SK-N-SH treated with all-trans-retinoic acid at 6 μM for 48 hours (cell line): ENCODE measurements around the gene CTBP2.

Experiments used
- ATAC-seq: fragments of 200-7000 bp; cut with Tn5 transposase; 3 replicates; pipeline ENCODE4 v1.9.1; 2020; ENCODE audit warnings: mild to moderate bottlenecking, moderate library complexity
- ARNTL ChIP-seq: fragments of 450-650 bp; formaldehyde crosslinking; IDR thresholded peaks from 2 replicates; pipeline ENCODE4 v1.5.0; 2020; ENCODE audit warnings: low read depth, mild to moderate bottlenecking, moderate library complexity, borderline replicate concordance
- BACH2 ChIP-seq: fragments of 250-450 bp; sonication (Bioruptor Pico); IDR thresholded peaks from 2 replicates; pipeline ENCODE4 v1.9.0; 2021; ENCODE audit warnings: mild to moderate bottlenecking, borderline replicate concordance
- CREB5 ChIP-seq: fragments of 250-450 bp; sonication (Bioruptor Pico); IDR thresholded peaks from 2 replicates; pipeline ENCODE4 v1.5.1; 2020; ENCODE audit warnings: low read depth, mild to moderate bottlenecking, moderate library complexity
- CSDC2 ChIP-seq: fragments of 250-450 bp; sonication (Bioruptor Pico); IDR thresholded peaks from 2 replicates; pipeline ENCODE4 v1.5.0; 2020; ENCODE audit warnings: mild to moderate bottlenecking, moderate library complexity
- CSRNP3 ChIP-seq: fragments of 250-450 bp; sonication (Bioruptor Pico); IDR thresholded peaks from 2 replicates; pipeline ENCODE4 v1.5.1; 2021; ENCODE audit warnings: mild to moderate bottlenecking, moderate library complexity
- GLIS3 ChIP-seq: fragments of 250-450 bp; sonication (Bioruptor Pico); IDR thresholded peaks from 2 replicates; pipeline ENCODE4 v1.5.0; 2020; ENCODE audit warnings: mild to moderate bottlenecking, moderate library complexity
- ISL1 ChIP-seq: fragments of 250-450 bp; sonication (Bioruptor Pico); IDR thresholded peaks from 2 replicates; pipeline ENCODE4 v2.1.2; 2022; ENCODE audit warnings: mild to moderate bottlenecking, moderate library complexity
- OSR1 ChIP-seq: fragments of 250-450 bp; sonication (Bioruptor Pico); IDR thresholded peaks from 2 replicates; pipeline ENCODE4 v1.8.0; 2022; ENCODE audit warnings: moderate library complexity, mild to moderate bottlenecking, inconsistent platforms
- PATZ1 ChIP-seq: fragments of 250-450 bp; sonication (Bioruptor Pico); IDR thresholded peaks from 2 replicates; pipeline ENCODE4 v1.8.0; 2020; ENCODE audit warnings: mild to moderate bottlenecking, moderate library complexity, borderline replicate concordance
- POU6F1 ChIP-seq: fragments of 250-450 bp; sonication (Bioruptor Pico); IDR thresholded peaks from 2 replicates; pipeline ENCODE4 v1.8.0; 2021; ENCODE audit warnings: low read depth, mild to moderate bottlenecking, moderate library complexity, borderline replicate concordance
- PPARA ChIP-seq: fragments of 250-450 bp; sonication (Bioruptor Pico); IDR thresholded peaks from 2 replicates; pipeline ENCODE4 v1.5.0; 2020; ENCODE audit warnings: mild to moderate bottlenecking, borderline replicate concordance
- RARB ChIP-seq: fragments of 250-450 bp; sonication (Bioruptor Pico); IDR thresholded peaks from 2 replicates; pipeline ENCODE4 v1.8.0; 2021; ENCODE audit warnings: mild to moderate bottlenecking, moderate library complexity
- SNAI2 ChIP-seq: fragments of 250-450 bp; sonication (Bioruptor Pico); IDR thresholded peaks from 2 replicates; pipeline ENCODE4 v1.5.0; 2020; ENCODE audit warnings: mild to moderate bottlenecking, moderate library complexity
- TCF4 ChIP-seq: fragments of 250-450 bp; sonication (Bioruptor Pico); IDR thresholded peaks from 2 replicates; pipeline ENCODE4 v1.8.0; 2021; ENCODE audit warnings: mild to moderate bottlenecking, moderate library complexity, borderline replicate concordance
- TOX ChIP-seq: fragments of 250-450 bp; sonication (Bioruptor Pico); IDR thresholded peaks from 2 replicates; pipeline ENCODE4 v1.8.0; 2021; ENCODE audit warnings: mild to moderate bottlenecking, moderate library complexity, borderline replicate concordance
- TSHZ2 ChIP-seq: fragments of 250-450 bp; sonication (Bioruptor Pico); IDR thresholded peaks from 2 replicates; pipeline ENCODE4 v1.5.0; 2020; ENCODE audit warnings: mild to moderate bottlenecking, moderate library complexity
- ZC3H10 ChIP-seq: fragments of 250-450 bp; sonication (Bioruptor Pico); IDR thresholded peaks from 2 replicates; pipeline ENCODE4 v1.5.1; 2021; ENCODE audit warnings: mild to moderate bottlenecking, moderate library complexity
- ZFP3 ChIP-seq: fragments of 250-450 bp; sonication (Bioruptor Pico); IDR thresholded peaks from 2 replicates; pipeline ENCODE4 v1.5.0; 2020; ENCODE audit warnings: mild to moderate bottlenecking, moderate library complexity
- ZFP30 ChIP-seq: fragments of 450-650 bp; formaldehyde crosslinking; IDR thresholded peaks from 2 replicates; pipeline ENCODE4 v1.5.0; 2022; ENCODE audit warnings: mild to moderate bottlenecking, moderate library complexity
- ZNF565 ChIP-seq: fragments of 450-650 bp; formaldehyde crosslinking; conservative IDR thresholded peaks from 2 replicates; pipeline ENCODE4 v1.5.0; 2020; ENCODE audit warnings: low read depth, mild to moderate bottlenecking, moderate library complexity
- ZNF70 ChIP-seq: fragments of 450-650 bp; formaldehyde crosslinking; IDR thresholded peaks from 2 replicates; pipeline ENCODE4 v1.5.0; 2020; ENCODE audit warnings: mild to moderate bottlenecking, moderate library complexity
- ZNF8 ChIP-seq: fragments of 450-650 bp; formaldehyde crosslinking; IDR thresholded peaks from 2 replicates; pipeline ENCODE4 v1.5.0; 2020; ENCODE audit warnings: mild to moderate bottlenecking, moderate library complexity

Gene CTBP2

GRCh38 chr10:125035136-125035535 is 125.2 kb downstream of the CTBP2 start:
- TF ChIP-seq PPARA (no peak), ISL1 (CRISPR knock-in tag) (no peak), CSRNP3 (CRISPR knock-in tag) (no peak), TCF4 (CRISPR knock-in tag) (no peak), ZC3H10 (CRISPR knock-in tag) (no peak), TOX (CRISPR knock-in tag) (no peak), BACH2 (no peak), ZFP3 (CRISPR knock-in tag) (no peak), CSDC2 (CRISPR knock-in tag) (no peak), ARNTL (CRISPR knock-in tag) (no peak), CREB5 (no peak)
- ATAC-seq: peak; percentile 44

- ATAC-seq: no peak
Measured at GRCh38 chr10:125034675-125035074, 125.7 kb downstream of the CTBP2 start.

More at GRCh38 chr10:125034675-125035074, 125.7 kb downstream of the CTBP2 start:
- TF ChIP-seq ZNF8 (CRISPR knock-in tag): no peak
- TF ChIP-seq TSHZ2 (CRISPR knock-in tag): no peak
- TF ChIP-seq CSDC2 (CRISPR knock-in tag): no peak
- TF ChIP-seq OSR1 (CRISPR knock-in tag): no peak
- no peak for TF ChIP-seq TCF4 (CRISPR knock-in tag)
- TF ChIP-seq PATZ1 (CRISPR knock-in tag): no peak
- no peak for TF ChIP-seq ZNF70
- TF ChIP-seq SNAI2 (CRISPR knock-in tag): no peak
- TF ChIP-seq CSRNP3 (CRISPR knock-in tag): no peak
- TF ChIP-seq ZC3H10 (CRISPR knock-in tag): no peak
- no peak for TF ChIP-seq ZNF565 (CRISPR knock-in tag)
- no peak for TF ChIP-seq TOX (CRISPR knock-in tag)
- no peak for TF ChIP-seq GLIS3 (CRISPR knock-in tag)
- no peak for TF ChIP-seq BACH2
- no peak for TF ChIP-seq POU6F1 (CRISPR knock-in tag)
- no peak for TF ChIP-seq CREB5
- no peak for TF ChIP-seq PPARA
- TF ChIP-seq ZFP30 (CRISPR knock-in tag): no peak
- no peak for TF ChIP-seq RARB (CRISPR knock-in tag)
- TF ChIP-seq ZFP3 (CRISPR knock-in tag): no peak
- TF ChIP-seq, all 23 proteins: peak for 0
